ENCODE results near the gene JMJD1C. TPM values are rescaled to one million over a fixed set of nuclear protein-coding genes. Genes with fewer than 3 reads are reported as not detected.

JMJD1C gene
- total RNA-seq, 2 experiments from 2014 or later = 99.2 to 118 TPM

GRCh38 chr10:63374991-63375390 is 90.8 kb downstream of the JMJD1C start:
- intact Hi-C loops (cut with micrococcal nuclease; ENCODE audit: unreplicated experiment) = no loop called here
- H3K27ac ChIP-seq (ENCODE audit: low read depth, low read length, poor library complexity, severe bottlenecking) = no peak overlapping the region
- H3K4me2 ChIP-seq (ENCODE audit: low read length) = no peak overlapping the region
- H3K36me3 ChIP-seq (ENCODE audit: insufficient read depth, low read length) = peaks cover 1% of the 10 kb centered on the region; the same call in 1 of the 2 replicates
- H3K4me3 ChIP-seq (ENCODE audit: low read depth, low read length, poor library complexity, severe bottlenecking) = no peak overlapping the region
- ChIA-PET POLR2A (interaction anchor here (0.6 to 1.0 kb wide), 3 partner anchors 29 to 236 kb away, joined by 3 to 5 read pairs (median 4); no protein-coding TSS in a partner anchor), CTCF (ENCODE audit: unreplicated experiment) (no interaction called here)
- H3K9me3 ChIP-seq (ENCODE audit: low read length) = no peaks in the 10 kb centered on the region
- TF ChIP-seq EZH2phosphoT487 (IDR thresholded peaks at IDR 0.05; ENCODE audit: borderline replicate concordance, low read depth, low read length) (no peak), CTCF (conservative IDR thresholded peaks at IDR 0.05; ENCODE audit: low read length) (no peak)
- H3K79me2 ChIP-seq (ENCODE audit: insufficient read depth, low read depth, low read length) = no peaks in the 10 kb centered on the region
- no TSS peak for BruUV-seq (replicated peaks)
- peaks cover 9% of the 10 kb centered on the region for H3K4me1 ChIP-seq (ENCODE audit: insufficient read depth, low read length, poor library complexity, severe bottlenecking)
- no peaks in the 10 kb centered on the region for H4K20me1 ChIP-seq (ENCODE audit: insufficient read depth, low read length)
- H2AFZ ChIP-seq (ENCODE audit: low read length) = no peak overlapping the region
- DNase-seq (ENCODE audit: low spot score) = no peak
- no peaks in the 10 kb centered on the region for H3K9me2 ChIP-seq (ENCODE audit: insufficient read depth, low read length)

- Histone ChIP-seq H3K79me2 (ENCODE audit: insufficient read depth, low read depth, low read length) (no peaks in the 10 kb centered on the region), H3K4me2 (ENCODE audit: low read length) (no peak overlapping the region), H3K36me3 (ENCODE audit: insufficient read depth, low read length) (no peaks in the 10 kb centered on the region), H3K9me2 (ENCODE audit: insufficient read depth, low read length) (no peaks in the 10 kb centered on the region), H3K9me3 (ENCODE audit: low read length) (no peaks in the 10 kb centered on the region), H3K4me1 (ENCODE audit: insufficient read depth, low read length, poor library complexity, severe bottlenecking) (peaks cover 9% of the 10 kb centered on the region), H3K4me3 (ENCODE audit: low read depth, low read length, poor library complexity, severe bottlenecking) (no peak overlapping the region), H3K27ac (ENCODE audit: low read depth, low read length, poor library complexity, severe bottlenecking) (no peak overlapping the region), H4K20me1 (ENCODE audit: insufficient read depth, low read length) (no peaks in the 10 kb centered on the region), H2AFZ (ENCODE audit: low read length) (no peak overlapping the region)
- no peak for TF ChIP-seq EZH2phosphoT487 (IDR thresholded peaks at IDR 0.05; ENCODE audit: borderline replicate concordance, low read depth, low read length)
- no peak for TF ChIP-seq CTCF (conservative IDR thresholded peaks at IDR 0.05; ENCODE audit: low read length)
- intact Hi-C loops (cut with micrococcal nuclease; ENCODE audit: unreplicated experiment) = no loop called here
- DNase-seq (ENCODE audit: low spot score) = no peak
- CTCF ChIA-PET (ENCODE audit: unreplicated experiment) = no interaction called here
- no TSS peak for BruUV-seq (replicated peaks)
- POLR2A ChIA-PET = no interaction called here
These were observed 92.6 kb downstream of the JMJD1C start for GRCh38 chr10:63373176-63373575.

- Histone ChIP-seq H2AFZ (ENCODE audit: low read length) (no peak overlapping the region), H3K4me1 (ENCODE audit: insufficient read depth, low read length, poor library complexity, severe bottlenecking) (no peaks in the 10 kb centered on the region), H4K20me1 (ENCODE audit: insufficient read depth, low read length) (no peaks in the 10 kb centered on the region), H3K4me2 (ENCODE audit: low read length) (no peak overlapping the region), H3K27ac (ENCODE audit: low read depth, low read length, poor library complexity, severe bottlenecking) (no peak overlapping the region), H3K4me3 (ENCODE audit: low read depth, low read length, poor library complexity, severe bottlenecking) (no peak overlapping the region), H3K36me3 (ENCODE audit: insufficient read depth, low read length) (no peaks in the 10 kb centered on the region), H3K9me2 (ENCODE audit: insufficient read depth, low read length) (no peaks in the 10 kb centered on the region), H3K9me3 (ENCODE audit: low read length) (no peaks in the 10 kb centered on the region), H3K79me2 (ENCODE audit: insufficient read depth, low read depth, low read length) (no peaks in the 10 kb centered on the region)
- no peak for DNase-seq (ENCODE audit: low spot score)
- intact Hi-C loops (cut with micrococcal nuclease; ENCODE audit: unreplicated experiment) = no loop called here
- BruUV-seq (replicated peaks) = no TSS peak
- ChIA-PET POLR2A (no interaction called here), CTCF (ENCODE audit: unreplicated experiment) (no interaction called here)
- TF ChIP-seq CTCF (conservative IDR thresholded peaks at IDR 0.05; ENCODE audit: low read length) = no peak
- no peak for TF ChIP-seq EZH2phosphoT487 (IDR thresholded peaks at IDR 0.05; ENCODE audit: borderline replicate concordance, low read depth, low read length)
These were observed 96.1 kb downstream of the JMJD1C start for GRCh38 chr10:63369711-63370110.
